NCI-H510A treated with DMSO at 0.1 percent for 48 hours (cell line): Measurements from ENCODE around the gene DDI2.
"Not testable (repeated sequence)": the region's sequence is repeated elsewhere in the genome, so short reads cannot be mapped to it uniquely, and the experiment has no call there.

ENCODE experiments used
- DNase-seq: peaks from one replicate; lab custom pipeline; 2025; lab: John Stamatoyannopoulos, UW

Gene DDI2

GRCh38 chr1:15678578-15678977 lies 61.3 kb downstream of the DDI2 start:
- no peak for DNase-seq

GRCh38 chr1:15680131-15680530 lies 62.9 kb downstream of the DDI2 start:
- no peak for DNase-seq

GRCh38 chr1:15680561-15681348 lies 63.5 kb downstream of the DDI2 start:
- no peak for DNase-seq

GRCh38 chr1:15681349-15682292 lies 64.4 kb downstream of the DDI2 start:
- no peak for DNase-seq

GRCh38 chr1:15682936-15683341 lies 65.7 kb downstream of the DDI2 start:
- DNase-seq = no peak

- no peak for DNase-seq
Measured at GRCh38 chr1:15683345-15684039, 66.2 kb downstream of the DDI2 start.

GRCh38 chr1:15684042-15684461 lies 66.8 kb downstream of the DDI2 start, which contains the start of gene PLEKHM2:
TSS of gene PLEKHM2 (plus strand) at chr1:15684320. CDS start at chr1:15684559, 239 bp downstream.
- DNase-seq = peak; percentile 42

GRCh38 chr1:15684468-15685291 lies 67.4 kb downstream of the DDI2 start:
- peak; percentile 50 for DNase-seq

- no peak for DNase-seq
Measured at GRCh38 chr1:15685820-15686219, 68.6 kb downstream of the DDI2 start.

- no peak for DNase-seq
Measured at GRCh38 chr1:15687446-15687845, 70.2 kb downstream of the DDI2 start.

GRCh38 chr1:15690317-15690716 lies 73.1 kb downstream of the DDI2 start:
- no peak for DNase-seq

GRCh38 chr1:15691434-15692032 lies 74.3 kb downstream of the DDI2 start:
- no peak for DNase-seq

- DNase-seq = no peak
Measured at GRCh38 chr1:15692121-15692682, 74.9 kb downstream of the DDI2 start.

- DNase-seq = no peak
Measured at GRCh38 chr1:15693371-15693770, 76.1 kb downstream of the DDI2 start.

GRCh38 chr1:15696956-15697521 lies 79.8 kb downstream of the DDI2 start:
- DNase-seq = no peak

GRCh38 chr1:15698201-15698600 lies 80.9 kb downstream of the DDI2 start:
- DNase-seq = no peak

GRCh38 chr1:15699321-15699720 lies 82.1 kb downstream of the DDI2 start:
- not testable (repeated sequence) for DNase-seq

- no peak for DNase-seq
Measured at GRCh38 chr1:15700508-15700907, 83.2 kb downstream of the DDI2 start.

GRCh38 chr1:15701784-15702183 lies 84.5 kb downstream of the DDI2 start:
- no peak for DNase-seq
